AG04449 (cell line): ENCODE measurements around the gene TCAF1.
A peak's percentile ranks its signal among the peaks of the same experiment; 100 is the strongest.
"Not testable (repeated sequence)": the region's sequence is repeated elsewhere in the genome, so short reads cannot be mapped to it uniquely, and the experiment has no call there.

ENCODE experiments used
- CTCF ChIA-PET: fragments of 350-600 bp; formaldehyde crosslinking; extraction: SDS; loops from one replicate; lab custom pipeline; 2021; ENCODE audit warnings: antibody characterized with exemption; lab: Yijun Ruan, JAX
- POLR2A ChIA-PET: fragments of 400-600, 350-600 bp; formaldehyde crosslinking; extraction: SDS; loops from one replicate; lab custom pipeline; 2020; ENCODE audit warnings: antibody characterized with exemption, inconsistent platforms; lab: Yijun Ruan, JAX
- DNase-seq: peaks from one replicate; pipeline ENCODE4 v3.0.0-alpha.2; 2010; ENCODE audit warnings: low read depth, low spot score
- H3K4me3 ChIP-seq: 2 replicates; pipeline ENCODE4 v1.5.1; 2011; ENCODE audit warnings: low read depth, mild to moderate bottlenecking, control low read depth, low read length
- TF ChIP-seq, protein P1 (sequence below): IDR thresholded peaks from one replicate; pipeline ENCODE4 v1.5.1; 2011; ENCODE audit warnings: mild to moderate bottlenecking, moderate library complexity, low read length, control low read depth, inconsistent platforms; ENCODE audit not compliant: insufficient read depth; ENCODE audit errors: missing control alignments

The TCAF1 gene

DNA sequence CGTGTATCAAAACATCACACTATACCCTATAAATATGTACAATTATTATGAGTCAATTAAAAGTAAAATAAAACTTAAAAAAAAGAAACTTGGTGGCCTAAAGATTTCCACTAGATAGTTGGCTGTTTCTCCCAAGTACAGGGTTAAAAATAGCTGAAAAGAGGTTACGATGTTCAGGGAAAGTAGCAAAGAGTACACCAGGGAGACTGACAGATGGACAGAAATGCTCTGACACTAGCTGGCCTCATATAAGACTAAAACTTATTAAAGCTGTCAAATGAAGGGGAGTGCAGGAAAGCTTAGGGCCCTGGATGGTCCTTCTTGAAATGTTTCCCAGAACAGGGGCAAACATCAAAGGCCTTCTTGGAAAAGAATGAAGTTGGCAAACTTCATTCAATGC lies 51.3 kb downstream of the TCAF1 start:
- POLR2A ChIA-PET = no interaction called here

DNA sequence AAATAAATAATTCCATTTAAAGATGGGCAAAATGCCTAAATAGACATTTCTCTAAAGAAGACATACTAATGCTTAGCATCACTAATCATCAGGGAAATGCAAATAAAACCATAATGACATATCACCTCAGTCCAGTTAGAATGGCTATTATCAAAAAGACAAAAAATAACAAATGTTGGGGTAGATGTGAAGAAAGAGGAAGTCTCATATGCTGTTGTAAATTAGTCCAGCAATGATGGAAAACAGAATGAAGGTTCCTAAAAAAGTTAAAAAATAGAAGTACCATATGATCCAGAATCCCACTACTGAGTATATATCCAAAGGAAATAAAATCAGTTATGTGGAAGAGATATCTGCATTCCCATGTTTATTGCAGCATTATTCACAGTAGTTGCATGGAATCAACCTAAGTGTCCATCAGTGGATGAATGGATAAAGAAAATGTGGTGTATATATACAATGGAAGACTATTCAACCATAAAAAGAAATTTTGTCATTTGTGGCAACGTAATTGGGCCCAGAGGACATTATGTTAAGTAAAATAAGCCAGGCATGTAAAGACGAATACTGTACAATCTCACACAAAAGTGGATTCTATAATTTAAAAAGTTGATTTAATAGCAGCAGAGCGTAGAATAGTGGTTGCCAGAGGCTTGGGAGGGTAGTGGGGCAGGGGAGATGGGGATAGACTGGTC lies 52.0 kb downstream of the TCAF1 start:
- TF ChIP-seq, protein P1, sequence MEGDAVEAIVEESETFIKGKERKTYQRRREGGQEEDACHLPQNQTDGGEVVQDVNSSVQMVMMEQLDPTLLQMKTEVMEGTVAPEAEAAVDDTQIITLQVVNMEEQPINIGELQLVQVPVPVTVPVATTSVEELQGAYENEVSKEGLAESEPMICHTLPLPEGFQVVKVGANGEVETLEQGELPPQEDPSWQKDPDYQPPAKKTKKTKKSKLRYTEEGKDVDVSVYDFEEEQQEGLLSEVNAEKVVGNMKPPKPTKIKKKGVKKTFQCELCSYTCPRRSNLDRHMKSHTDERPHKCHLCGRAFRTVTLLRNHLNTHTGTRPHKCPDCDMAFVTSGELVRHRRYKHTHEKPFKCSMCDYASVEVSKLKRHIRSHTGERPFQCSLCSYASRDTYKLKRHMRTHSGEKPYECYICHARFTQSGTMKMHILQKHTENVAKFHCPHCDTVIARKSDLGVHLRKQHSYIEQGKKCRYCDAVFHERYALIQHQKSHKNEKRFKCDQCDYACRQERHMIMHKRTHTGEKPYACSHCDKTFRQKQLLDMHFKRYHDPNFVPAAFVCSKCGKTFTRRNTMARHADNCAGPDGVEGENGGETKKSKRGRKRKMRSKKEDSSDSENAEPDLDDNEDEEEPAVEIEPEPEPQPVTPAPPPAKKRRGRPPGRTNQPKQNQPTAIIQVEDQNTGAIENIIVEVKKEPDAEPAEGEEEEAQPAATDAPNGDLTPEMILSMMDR = no peak
- CTCF ChIA-PET = no interaction called here
- DNase-seq = no peak
- H3K4me3 ChIP-seq = no peak overlapping the region
- POLR2A ChIA-PET = no interaction called here

More for the DNA sequence above, 51.3 kb downstream of the TCAF1 start:
- CTCF ChIA-PET = no interaction called here
- no peak for DNase-seq
- TF ChIP-seq, protein P1 = no peak
- no peak overlapping the region for H3K4me3 ChIP-seq

DNA sequence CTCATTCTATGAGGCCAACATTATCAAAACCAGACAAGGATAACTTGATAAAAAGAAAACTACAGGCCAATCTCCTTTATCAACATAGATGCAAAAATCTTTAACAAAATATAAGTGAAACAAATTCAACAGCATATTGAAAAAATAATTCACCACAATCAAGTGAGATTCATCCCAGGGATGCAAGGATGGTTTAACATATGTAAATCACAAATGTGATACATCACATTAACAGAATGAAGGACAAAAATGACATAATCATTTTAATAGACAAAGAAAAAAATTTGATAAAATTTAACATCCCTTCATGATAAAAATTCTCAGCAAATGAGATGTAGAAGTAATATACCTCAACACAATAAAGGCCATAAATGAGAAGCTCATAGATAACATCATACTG lies 53.8 kb downstream of the TCAF1 start:
- TF ChIP-seq, protein P1 = no peak
- ChIA-PET POLR2A (no interaction called here), CTCF (interaction anchor here (1.2 kb wide), 1 partner anchor 164 kb away, joined by 4 read pairs; no protein-coding TSS in a partner anchor)
- no peak for DNase-seq
- no peak overlapping the region for H3K4me3 ChIP-seq

DNA sequence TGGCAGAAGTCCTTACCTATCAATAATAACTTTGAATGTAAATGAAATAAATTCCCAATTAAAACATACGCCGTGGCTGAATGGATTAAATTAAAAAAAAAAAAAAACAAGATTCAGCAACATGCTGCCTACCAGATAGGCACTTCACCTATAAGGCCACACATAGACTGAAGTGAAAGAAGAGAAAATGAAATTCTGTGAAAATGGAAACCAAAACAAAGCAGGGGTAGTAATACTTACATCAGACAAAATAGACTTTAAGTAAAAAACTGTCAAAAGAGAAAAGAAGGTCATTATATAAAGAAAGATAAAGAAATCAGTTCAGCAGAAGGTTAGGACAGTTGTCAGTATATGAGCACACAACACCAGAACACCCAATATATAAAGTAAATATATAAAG lies 55.3 kb downstream of the TCAF1 start:
- TF ChIP-seq, protein P1 = no peak
- CTCF ChIA-PET = interaction anchor here (1.2 kb wide), 1 partner anchor 165 kb away, joined by 4 read pairs; no protein-coding TSS in a partner anchor
- POLR2A ChIA-PET = no interaction called here
- no peak for DNase-seq
- H3K4me3 ChIP-seq = no peak overlapping the region

DNA sequence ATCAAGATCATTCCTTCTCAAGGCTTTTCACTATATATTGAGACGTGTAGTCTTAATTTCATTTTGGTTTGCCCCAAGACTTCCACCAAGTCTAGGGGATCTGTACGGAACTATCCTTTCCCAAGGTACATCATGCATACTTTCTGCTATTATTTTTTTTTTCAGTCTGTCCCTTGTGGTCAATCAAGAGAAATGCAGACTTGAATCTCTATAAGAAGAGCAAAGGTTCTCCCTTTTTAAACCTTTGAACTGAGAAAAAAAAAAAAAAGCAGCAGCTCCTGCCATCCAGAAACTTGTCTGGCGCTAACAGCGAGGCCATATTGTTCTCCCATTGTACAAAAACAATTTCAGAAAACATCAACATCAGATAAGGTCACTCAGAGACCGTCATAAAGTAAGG lies 60.3 kb downstream of the TCAF1 start:
- CTCF ChIA-PET, POLR2A ChIA-PET, H3K4me3 ChIP-seq: not testable (repeated sequence)
- DNase-seq = peak; percentile 2
- TF ChIP-seq, protein P1 = peak; percentile 6

DNA sequence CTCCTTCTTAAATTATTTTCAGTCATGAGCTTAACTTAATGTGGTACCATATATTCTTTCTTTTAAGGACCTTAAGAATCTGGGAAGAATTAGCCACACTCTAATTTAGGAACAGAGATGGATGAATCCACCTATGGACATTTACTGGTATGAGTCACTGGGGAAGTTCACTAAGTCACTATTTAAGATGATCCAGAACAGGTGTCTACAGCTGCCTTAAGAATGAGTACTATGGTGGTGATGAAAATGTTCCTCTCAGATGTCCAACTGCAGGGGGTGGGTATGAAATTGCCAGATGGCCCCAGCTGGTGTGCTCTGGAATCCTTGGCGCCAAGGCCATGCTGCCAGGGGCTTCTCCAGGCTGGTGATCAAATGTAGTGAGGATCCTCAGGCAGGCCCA lies 61.9 kb downstream of the TCAF1 start:
- POLR2A ChIA-PET, DNase-seq: not testable (repeated sequence)

DNA sequence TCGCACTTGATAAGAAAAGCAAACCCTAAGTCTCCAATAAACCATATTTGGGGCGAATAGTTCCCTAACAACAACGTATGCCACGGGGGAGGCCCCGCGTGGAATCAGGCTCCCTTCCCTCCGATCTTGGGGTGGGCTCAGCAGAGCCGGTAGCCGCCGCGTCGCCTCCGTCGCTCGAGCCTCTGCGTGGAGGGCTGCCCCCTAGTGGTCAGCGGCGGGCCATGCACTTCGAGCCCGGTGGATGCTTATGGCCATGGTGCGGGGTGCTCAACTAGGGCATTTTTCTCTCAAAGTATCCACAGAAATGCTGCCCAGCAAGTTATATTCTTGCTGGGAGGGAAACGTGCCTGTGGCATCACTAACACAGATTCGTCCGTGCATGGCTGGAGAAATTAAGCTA lies 64.8 kb downstream of the TCAF1 start:
- H3K4me3 ChIP-seq, CTCF ChIA-PET: not testable (repeated sequence)
- TF ChIP-seq, protein P1 = peak; percentile 36

More for the DNA sequence above, 61.9 kb downstream of the TCAF1 start:
- CTCF ChIA-PET, H3K4me3 ChIP-seq: not testable (repeated sequence)

DNA sequence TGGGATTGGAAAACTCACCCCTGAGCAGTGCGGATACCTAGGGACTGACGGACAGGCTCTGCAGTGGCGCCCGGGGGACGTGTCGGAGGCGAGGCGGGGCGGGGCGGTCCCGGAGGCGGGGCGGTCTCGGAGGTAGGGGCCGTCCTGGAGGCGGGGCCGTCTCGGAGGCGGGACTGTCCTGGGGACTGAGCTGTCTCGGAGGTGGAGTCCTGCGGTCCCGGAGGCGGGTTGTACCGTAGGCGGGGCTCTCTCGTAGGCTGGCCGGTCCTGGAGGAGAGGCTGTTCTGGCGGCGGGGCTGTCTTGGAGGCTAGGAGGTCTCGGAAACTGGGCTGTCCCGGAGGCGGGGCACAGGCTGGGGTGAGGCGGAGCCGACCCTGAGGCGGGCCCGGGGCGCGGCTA lies 65.4 kb downstream of the TCAF1 start:
- DNase-seq, POLR2A ChIA-PET: not testable (repeated sequence)
- H3K4me3 ChIP-seq = peak overlapping the region; percentile 56

More for the DNA sequence above, 64.8 kb downstream of the TCAF1 start:
- DNase-seq, POLR2A ChIA-PET: not testable (repeated sequence)

DNA sequence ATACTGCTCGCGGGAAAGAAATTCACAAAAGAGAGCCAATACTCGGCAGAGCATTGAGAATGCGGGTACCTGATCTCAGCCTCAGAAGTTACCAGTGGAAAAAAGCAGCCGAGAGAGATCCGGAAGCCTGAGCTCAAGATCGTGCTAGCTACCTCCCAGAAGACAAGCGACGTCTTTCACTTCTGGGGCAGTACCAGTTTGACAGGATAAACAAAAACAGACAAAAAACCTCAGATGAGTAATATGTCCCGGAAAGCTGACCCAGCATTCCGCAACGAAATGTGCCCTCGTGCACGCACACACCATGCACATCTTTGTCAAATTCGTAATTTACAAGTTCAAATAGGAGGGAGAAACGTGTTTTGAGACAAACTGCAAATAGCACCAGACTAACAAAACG lies 65.9 kb downstream of the TCAF1 start:
- CTCF ChIA-PET, DNase-seq, H3K4me3 ChIP-seq, POLR2A ChIA-PET: not testable (repeated sequence)

More for the DNA sequence above, 65.4 kb downstream of the TCAF1 start:
- CTCF ChIA-PET = not testable (repeated sequence)

DNA sequence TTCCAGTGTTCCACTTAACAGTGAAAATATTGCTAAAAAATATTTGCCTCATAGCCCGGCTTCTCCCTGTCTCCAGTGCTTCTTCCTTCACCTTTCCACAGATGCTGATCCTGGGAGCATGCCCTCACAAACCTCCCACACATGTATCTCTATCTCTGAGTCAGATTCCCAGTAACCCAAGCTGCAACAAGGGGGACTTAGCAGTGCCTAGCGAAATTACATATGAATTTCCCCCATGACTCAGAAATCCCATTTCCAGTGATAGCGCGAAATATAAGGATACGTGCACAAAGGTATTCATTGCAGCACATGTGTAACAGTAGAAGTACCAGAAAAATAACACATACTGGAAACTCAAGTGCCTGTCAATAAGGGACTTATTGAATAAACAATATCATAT lies 75.4 kb downstream of the TCAF1 start:
- H3K4me3 ChIP-seq, CTCF ChIA-PET, DNase-seq, POLR2A ChIA-PET: not testable (repeated sequence)
